Activated CD4-positive, alpha-beta T cell treated with anti-CD3 and anti-CD28 coated beads, Interleukin-2, amount 50 U/mL, for 24 hours (primary cell): ENCODE measurements around the gene TRAP1.

ENCODE experiments used
- DNase-seq, 2 donors: peaks; one replicate each; pipeline ENCODE4 v3.0.0-alpha.2; 2020; ENCODE audit warnings: low read depth in 1 of 2, low spot score in 1 of 2

TRAP1 gene

DNA sequence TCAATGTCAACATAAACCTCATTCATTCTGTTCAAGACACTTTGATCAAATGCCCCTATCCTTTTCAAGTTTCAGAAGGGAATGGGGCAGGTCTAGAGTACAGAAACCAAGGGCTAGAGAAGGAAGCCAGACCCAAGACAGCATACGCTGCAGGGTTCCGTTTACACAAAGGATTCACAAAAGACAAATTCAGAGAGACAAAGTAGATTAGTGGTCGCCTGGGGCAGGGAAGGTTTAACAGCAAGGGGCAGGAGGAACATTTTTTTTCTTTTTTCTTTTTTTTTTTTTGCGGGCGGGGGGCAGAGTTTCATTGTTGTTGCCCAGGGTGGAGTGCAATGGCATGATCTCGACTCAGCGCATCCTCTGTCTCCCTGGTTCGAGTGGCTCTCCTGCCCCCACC is 19.9 kb upstream of the TRAP1 start:
- DNase-seq, result no peak

DNA sequence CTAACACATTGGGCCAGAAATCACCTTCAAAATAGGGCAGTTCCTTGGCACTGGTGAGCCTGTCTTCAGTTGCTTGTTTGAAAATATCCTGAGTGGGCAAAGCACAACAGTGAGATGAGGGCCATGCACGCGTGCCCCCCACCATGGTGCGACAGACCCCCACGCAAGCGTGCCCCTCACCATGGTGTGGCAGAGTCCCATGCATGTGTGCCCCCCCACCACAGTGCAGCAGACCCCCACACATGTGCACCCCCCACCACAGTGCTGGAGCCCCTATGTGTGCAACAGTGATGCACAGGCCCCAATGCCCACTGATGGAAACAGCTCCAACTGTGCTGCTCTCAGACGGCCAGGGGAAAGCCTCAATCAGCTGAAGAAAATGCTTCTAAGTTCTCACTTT is 18.8 kb upstream of the TRAP1 start:
- no peak for DNase-seq

- DNase-seq, result no peak
These were observed 18.2 kb upstream of the TRAP1 start for GRCh38 chr16:3735541-3735940.

GRCh38 chr16:3734758-3735221 is 17.5 kb upstream of the TRAP1 start:
- no peak for DNase-seq

DNA sequence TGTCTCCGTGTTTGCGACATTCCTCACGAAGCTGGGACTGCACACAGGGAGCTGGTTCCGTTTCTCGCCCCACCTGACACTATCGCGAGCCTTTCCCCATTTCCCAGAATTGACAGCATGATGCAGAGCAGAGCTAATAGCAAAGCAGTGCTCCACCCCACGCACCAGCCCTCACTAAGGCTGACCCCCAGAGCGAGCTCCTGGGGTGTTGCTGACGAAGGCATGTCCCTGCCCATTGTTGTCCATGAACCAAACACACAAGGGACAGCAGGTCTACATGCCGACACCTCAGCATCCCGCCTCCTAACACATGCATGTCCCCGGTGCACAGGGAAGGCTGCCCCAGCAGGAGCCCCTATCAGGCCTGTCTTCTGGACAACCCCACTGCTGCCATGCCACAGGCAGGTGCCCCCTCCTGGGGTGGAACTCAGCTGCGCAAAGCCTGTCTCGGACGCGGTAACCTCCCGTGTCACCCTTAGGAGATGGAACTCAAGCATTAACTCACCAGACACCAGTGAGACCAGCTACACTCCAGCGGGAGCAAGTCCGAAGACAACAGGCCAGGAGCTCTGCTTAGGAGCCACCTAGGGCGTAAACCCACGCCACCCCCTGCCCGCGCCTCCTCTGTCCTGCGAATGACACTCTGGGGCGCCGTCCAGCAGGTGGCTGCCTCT is 16.9 kb upstream of the TRAP1 start:
- no peak for DNase-seq

GRCh38 chr16:3732171-3732570 is 14.8 kb upstream of the TRAP1 start:
- DNase-seq, result no peak

GRCh38 chr16:3731126-3731935 is 14.0 kb upstream of the TRAP1 start:
- DNase-seq, result no peak

- no peak for DNase-seq
These were observed 13.1 kb upstream of the TRAP1 start for GRCh38 chr16:3730161-3731125.

GRCh38 chr16:3729161-3730112 is 12.1 kb upstream of the TRAP1 start:
- no peak for DNase-seq

DNA sequence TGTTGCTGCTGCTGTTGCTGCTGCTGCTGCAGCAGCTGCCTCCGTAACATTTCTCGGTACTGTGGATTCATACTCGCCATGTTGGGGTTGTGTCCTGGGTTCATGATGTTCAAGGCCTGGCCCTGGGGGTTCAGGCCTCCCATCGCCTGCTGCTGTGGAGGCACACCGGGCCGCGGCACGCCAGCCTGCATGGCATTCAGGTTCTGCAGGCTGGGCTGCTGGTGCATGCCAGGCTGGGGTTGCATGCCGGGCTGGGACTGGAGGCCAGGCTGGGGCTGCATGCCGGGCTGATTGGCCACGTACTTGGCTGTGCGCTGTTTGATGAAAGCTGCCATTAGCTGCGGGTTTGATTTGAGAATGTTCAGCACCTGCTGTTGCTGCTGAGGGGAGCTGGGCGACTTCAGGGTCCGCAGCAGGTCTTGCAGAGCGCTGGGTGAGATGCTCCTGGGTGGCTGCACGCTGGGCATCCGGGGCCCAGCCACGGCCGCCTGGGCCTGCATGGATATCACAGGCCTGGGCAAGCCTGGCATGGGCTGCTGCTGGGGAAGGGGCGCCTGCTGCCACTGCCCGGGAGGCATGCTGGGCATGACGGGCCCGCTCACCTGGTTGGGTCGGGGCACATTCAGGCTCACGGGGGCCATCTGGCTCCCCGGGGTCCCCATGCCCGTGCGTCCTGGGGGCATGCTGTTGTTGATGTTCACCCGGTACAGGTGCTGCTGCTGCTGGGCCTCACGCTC is 11.3 kb upstream of the TRAP1 start:
- no peak for DNase-seq

GRCh38 chr16:3727806-3728381 is 10.6 kb upstream of the TRAP1 start:
- no peak for DNase-seq

DNA sequence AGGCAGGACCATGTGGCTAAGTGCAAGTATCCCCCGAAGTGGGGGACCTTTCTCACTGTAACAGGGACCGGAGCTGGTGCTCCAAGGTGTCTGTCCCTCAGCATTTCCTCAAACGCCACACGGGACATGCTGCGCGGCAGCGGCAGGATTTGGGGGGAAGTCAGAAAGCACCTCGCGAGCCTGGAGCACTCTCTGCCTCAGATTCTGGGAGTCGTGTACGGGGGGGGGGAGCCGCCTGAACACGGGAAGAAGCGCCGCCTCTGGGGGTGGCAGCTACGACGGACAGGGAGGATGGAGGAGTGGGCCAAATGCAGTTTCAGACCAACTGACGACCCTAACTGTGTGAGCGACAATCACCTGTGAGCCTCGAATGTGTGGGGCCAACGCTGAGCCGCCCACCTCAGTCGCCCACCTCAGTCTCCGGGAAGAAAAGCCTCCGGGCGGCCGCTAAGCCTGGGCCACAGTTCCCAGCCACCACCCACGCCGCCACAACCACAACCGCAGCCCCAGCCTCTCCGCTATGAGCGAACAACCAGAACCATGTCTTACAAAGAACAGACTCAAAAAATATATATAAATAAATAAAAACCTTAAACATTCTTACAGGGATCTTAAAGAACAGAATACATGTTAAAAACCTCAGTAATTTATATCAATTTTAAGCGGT is 8.8 kb upstream of the TRAP1 start:
- DNase-seq, result no peak

DNA sequence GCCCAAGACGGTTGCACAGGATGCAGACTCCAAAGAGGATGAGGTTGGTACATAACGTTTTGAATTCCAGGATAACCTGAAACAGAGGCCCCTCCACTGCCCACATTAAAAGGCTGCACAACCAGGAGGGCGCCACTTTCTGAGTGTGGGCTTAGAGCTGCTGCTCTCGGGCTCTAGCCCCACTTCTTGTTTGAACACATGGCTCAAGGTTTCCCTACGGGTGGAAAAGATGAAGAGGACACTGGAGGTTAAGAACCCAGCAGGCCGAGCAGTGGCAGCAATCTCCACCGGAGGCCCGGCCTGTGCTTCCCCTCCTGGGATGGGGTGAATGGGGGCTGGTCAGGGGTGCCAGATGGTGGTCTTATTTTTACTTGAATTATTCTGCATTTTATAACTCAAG is 8.0 kb upstream of the TRAP1 start:
- DNase-seq, result no peak

DNA sequence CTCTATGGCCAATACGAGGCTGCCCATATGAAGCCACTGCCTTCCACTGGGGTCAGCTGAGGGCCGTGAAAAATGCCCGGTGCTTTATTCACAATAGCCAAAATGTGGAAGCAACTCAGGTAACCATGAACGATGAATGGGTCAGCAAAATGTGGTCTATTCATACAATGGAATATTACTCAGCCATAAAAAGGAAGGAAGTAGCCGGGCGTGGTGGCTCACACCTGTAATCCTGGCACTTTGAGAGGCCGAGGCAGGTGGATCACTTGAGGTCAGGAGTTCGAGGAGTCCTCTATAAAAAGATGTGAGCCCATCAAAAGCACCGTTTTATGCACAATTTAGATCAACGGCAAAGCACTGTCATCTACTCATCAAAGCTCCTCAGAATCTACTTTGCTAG is 5.2 kb upstream of the TRAP1 start:
- DNase-seq, result no peak

DNA sequence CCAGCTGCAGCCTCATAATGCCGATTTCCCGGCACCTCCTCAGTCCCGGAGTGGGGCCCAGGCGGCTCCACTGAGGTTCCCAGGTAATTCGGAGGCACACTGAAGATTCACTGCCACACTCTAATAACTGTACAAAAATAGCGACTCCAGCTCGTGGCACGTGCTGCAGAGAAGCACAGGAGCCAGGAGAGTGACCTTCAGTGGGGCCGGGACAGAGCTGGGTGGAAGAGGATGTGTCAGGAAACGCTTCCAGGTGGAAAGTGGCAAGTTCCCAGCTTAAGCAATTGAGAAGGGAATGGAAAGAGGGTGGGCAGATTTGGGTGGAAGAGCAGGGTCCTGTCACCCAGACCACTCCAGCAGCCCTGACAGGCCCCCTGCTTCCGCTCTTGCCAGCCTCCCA is 3.1 kb upstream of the TRAP1 start:
- no peak for DNase-seq

DNA sequence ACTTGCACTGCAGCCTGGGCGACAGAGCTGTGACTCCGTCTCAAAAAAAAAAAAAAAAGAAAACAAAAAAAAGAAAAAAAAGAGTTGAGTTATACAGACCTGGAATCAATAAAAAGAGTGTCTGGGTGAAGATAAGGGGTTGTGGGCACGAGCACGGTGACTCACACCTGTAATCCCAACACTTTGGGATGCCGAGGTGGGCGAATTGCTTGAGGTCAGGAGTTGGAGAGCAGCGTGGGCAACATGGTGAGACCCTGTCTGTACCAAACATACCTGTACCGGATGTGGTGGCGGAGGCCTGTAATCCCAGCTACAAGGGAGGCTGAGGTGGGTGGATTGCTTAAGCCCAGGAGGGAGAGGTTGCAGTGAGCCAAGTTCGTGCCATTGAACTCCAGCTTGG is 1.3 kb upstream of the TRAP1 start:
- no peak for DNase-seq

GRCh38 chr16:3718019-3718391 is 681 bp upstream of the TRAP1 start:
- no peak for DNase-seq

DNA sequence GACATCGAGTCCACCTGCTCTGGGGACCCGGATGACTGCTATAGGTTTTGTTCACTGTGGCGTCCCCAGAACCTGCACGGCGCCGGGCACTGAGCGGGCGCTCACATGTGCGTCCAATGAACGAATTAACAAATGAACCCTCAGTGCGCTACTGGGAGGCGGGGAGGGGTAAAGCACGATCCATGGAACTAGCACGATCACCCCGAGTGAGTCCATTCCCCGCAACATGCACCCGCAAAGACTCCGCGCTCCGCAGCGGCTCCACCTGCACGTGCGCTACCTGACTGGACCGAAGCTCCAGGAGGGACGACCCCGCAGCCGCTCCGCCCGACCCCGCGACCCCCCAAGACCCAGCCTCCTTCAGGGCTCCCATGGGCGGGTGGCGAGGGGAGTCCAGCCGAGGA is 491 bp downstream of the TRAP1 start:
- DNase-seq, result peak; percentile 12 to 44

DNA sequence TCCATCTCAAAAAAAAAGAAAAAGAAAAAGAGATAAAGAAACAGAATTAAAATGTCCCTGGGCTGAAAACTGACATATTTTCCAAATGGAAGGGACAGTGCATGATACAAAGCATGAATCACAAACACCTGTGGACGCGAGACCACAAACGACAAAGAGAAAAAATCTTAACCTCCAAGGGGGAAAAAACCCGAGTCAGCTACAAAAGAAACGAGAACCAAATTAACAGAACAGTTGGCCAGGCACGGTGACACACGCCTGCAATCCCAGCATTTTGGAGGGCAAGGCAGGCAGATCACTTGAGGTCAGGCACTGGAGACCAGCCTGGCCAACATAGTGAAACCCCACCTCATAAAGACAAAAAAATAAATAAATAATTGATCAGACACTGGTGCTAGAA is 1.9 kb downstream of the TRAP1 start:
- DNase-seq, result no peak
